ENCODE data around the gene DET1.

DNA sequence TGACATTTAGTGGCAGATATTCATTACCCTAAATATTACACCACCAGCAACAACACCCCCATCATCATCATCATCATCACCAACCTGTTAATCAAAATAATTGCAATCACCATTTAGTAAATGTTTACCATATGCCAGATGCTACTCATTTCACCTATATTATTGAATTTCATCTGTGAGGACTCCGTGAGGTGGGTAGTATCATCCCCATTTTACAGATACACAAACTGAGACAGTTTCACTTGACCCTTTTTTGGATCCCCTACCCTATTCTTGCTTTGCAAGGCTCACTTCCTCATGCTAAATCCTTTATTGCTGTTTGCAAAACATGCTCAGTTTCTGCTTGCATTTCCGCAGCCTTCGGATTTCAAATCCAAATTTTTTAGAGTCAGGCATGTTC, 18.3 kb upstream of the DET1 start:
- TF ChIP-seq, protein P1, sequence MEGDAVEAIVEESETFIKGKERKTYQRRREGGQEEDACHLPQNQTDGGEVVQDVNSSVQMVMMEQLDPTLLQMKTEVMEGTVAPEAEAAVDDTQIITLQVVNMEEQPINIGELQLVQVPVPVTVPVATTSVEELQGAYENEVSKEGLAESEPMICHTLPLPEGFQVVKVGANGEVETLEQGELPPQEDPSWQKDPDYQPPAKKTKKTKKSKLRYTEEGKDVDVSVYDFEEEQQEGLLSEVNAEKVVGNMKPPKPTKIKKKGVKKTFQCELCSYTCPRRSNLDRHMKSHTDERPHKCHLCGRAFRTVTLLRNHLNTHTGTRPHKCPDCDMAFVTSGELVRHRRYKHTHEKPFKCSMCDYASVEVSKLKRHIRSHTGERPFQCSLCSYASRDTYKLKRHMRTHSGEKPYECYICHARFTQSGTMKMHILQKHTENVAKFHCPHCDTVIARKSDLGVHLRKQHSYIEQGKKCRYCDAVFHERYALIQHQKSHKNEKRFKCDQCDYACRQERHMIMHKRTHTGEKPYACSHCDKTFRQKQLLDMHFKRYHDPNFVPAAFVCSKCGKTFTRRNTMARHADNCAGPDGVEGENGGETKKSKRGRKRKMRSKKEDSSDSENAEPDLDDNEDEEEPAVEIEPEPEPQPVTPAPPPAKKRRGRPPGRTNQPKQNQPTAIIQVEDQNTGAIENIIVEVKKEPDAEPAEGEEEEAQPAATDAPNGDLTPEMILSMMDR (IDR thresholded peaks at IDR 0.05; ENCODE audit: low read depth, low read length), result no peak
- no peak for TF ChIP-seq EZH2phosphoT487 (IDR thresholded peaks at IDR 0.05; ENCODE audit: low read depth)
